HEK293 (cell line): Measurements from ENCODE around the gene SIPA1.
A peak's percentile ranks its signal among the peaks of the same experiment; 100 is the strongest.

ENCODE experiments used
- KLF16 ChIP-seq: fragments of 450-650 bp; formaldehyde crosslinking; IDR thresholded peaks from 2 replicates; pipeline ENCODE4 v1.5.1; 2017; ENCODE audit warnings: missing biosample characterization, missing genetic modification characterization
- KLF9 ChIP-seq: fragments of 450-650 bp; formaldehyde crosslinking; IDR thresholded peaks from 2 replicates; pipeline ENCODE4 v1.5.1; 2016; ENCODE audit warnings: missing biosample characterization, missing genetic modification characterization, low read depth
- MEIS1 ChIP-seq: sonication (generic); formaldehyde crosslinking; IDR thresholded peaks from 2 replicates; pipeline ENCODE4 v1.8.1; 2022; ENCODE audit warnings: missing genetic modification reagents, mild to moderate bottlenecking, borderline replicate concordance
- WT1 ChIP-seq: fragments of 450-650 bp; formaldehyde crosslinking; IDR thresholded peaks from 2 replicates; pipeline ENCODE4 v1.5.1; 2016; ENCODE audit warnings: missing biosample characterization, missing genetic modification characterization
- YY1 ChIP-seq: fragments of 450-650 bp; formaldehyde crosslinking; IDR thresholded peaks from 2 replicates; pipeline ENCODE4 v1.5.1; 2018; ENCODE audit warnings: missing biosample characterization, missing genetic modification characterization
- ZNF114 ChIP-seq: fragments of 450-650 bp; formaldehyde crosslinking; IDR thresholded peaks from 2 replicates; pipeline ENCODE4 v1.5.0; 2017; ENCODE audit warnings: missing biosample characterization, missing genetic modification characterization
- ZNF426 ChIP-seq: fragments of 450-650 bp; formaldehyde crosslinking; IDR thresholded peaks from 2 replicates; pipeline ENCODE4 v1.5.1; 2017; ENCODE audit warnings: missing biosample characterization, missing genetic modification characterization, mild to moderate bottlenecking, inconsistent platforms, moderate library complexity
- ZNF558 ChIP-seq: fragments of 450-650 bp; formaldehyde crosslinking; IDR thresholded peaks from 2 replicates; pipeline ENCODE4 v1.5.1; 2016; ENCODE audit warnings: missing biosample characterization, missing genetic modification characterization
- ZNF621 ChIP-seq: fragments of 450-650 bp; formaldehyde crosslinking; IDR thresholded peaks from 2 replicates; pipeline ENCODE4 v1.5.1; 2017; ENCODE audit warnings: missing biosample characterization, missing genetic modification characterization
- ZNF626 ChIP-seq: fragments of 450-650 bp; sonication (Bioruptor Pico); formaldehyde crosslinking; IDR thresholded peaks from 2 replicates; pipeline ENCODE4 v1.5.1; 2018; ENCODE audit warnings: missing biosample characterization, missing genetic modification characterization, inconsistent platforms
- ZNF677 ChIP-seq: fragments of 450-650 bp; IDR thresholded peaks from 2 replicates; pipeline ENCODE4 v1.5.0; 2018; ENCODE audit warnings: missing biosample characterization, mild to moderate bottlenecking, missing genetic modification characterization, moderate library complexity
- ZNF777 ChIP-seq: fragments of 450-650 bp; formaldehyde crosslinking; IDR thresholded peaks from 2 replicates; pipeline ENCODE4 v1.5.1; 2017; ENCODE audit warnings: missing biosample characterization, missing genetic modification characterization, borderline replicate concordance
- TF ChIP-seq, protein P1 (sequence below): fragments of 450-650 bp; formaldehyde crosslinking; IDR thresholded peaks from 2 replicates; pipeline ENCODE4 v1.5.1; 2016; ENCODE audit warnings: missing biosample characterization, missing genetic modification characterization
- TF ChIP-seq, protein P2 (sequence below): fragments of 450-650 bp; formaldehyde crosslinking; IDR thresholded peaks from 2 replicates; pipeline ENCODE4 v1.5.1; 2016; ENCODE audit warnings: missing biosample characterization, missing genetic modification characterization
- TF ChIP-seq, protein P3 (sequence below): fragments of 450-650 bp; IDR thresholded peaks from 2 replicates; pipeline ENCODE4 v1.5.1; 2018; ENCODE audit warnings: missing biosample characterization, missing genetic modification characterization
- TF ChIP-seq, protein P4 (sequence below): fragments of 450-650 bp; formaldehyde crosslinking; conservative IDR thresholded peaks from 2 replicates; pipeline ENCODE4 v1.5.1; 2016; ENCODE audit warnings: low read depth, missing biosample characterization, missing genetic modification characterization
- TF ChIP-seq, protein P5 (sequence below): fragments of 450-650 bp; formaldehyde crosslinking; IDR thresholded peaks from 2 replicates; pipeline ENCODE4 v1.5.1; 2016; ENCODE audit warnings: missing biosample characterization, missing genetic modification characterization, borderline replicate concordance
- TF ChIP-seq, protein P6 (sequence below): fragments of 450-650 bp; formaldehyde crosslinking; IDR thresholded peaks from 2 replicates; pipeline ENCODE4 v1.5.1; 2016; ENCODE audit warnings: missing biosample characterization, missing genetic modification characterization
- TF ChIP-seq, protein P7 (sequence below): fragments of 450-650 bp; formaldehyde crosslinking; IDR thresholded peaks from 2 replicates; pipeline ENCODE4 v1.5.1; 2017; ENCODE audit warnings: missing biosample characterization, missing genetic modification characterization

SIPA1 gene

DNA sequence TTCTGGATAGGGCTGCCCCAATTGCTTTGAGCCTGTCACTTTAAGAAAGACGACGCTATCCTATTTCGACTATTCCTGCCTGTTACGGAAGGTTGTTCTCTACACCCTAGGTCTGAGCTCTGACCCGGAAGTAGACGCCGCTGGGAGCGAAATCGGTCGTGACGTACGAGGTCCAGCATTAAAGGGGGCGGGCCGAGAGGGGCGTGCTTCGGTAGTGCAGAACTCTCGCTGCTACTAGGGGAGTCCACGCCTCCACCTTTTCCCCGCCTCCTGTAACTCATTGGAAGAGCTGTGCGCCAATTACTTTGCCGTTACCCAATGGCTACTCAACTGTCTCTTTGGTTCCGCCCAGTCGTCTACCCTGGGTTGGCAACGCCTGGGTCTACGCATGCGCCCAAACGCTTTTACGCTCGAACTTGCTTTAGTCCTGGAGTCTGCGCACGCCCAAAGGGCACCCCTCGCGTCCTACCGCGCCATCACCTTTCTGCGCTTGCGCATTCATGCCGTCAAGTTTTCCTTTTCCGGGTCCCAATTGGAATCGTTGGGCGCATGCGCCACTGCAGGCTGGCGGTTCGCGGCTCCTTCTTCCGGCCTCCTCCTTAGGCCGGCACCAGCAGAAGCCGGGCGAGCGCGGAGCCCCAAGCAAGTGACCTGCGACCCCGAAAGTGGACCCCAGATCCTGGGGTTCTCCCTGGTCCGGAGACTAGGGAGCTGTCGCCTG, 22.5 kb upstream of the SIPA1 start, which contains the start of gene PCNX3 (continued):
- TF ChIP-seq, protein P1, sequence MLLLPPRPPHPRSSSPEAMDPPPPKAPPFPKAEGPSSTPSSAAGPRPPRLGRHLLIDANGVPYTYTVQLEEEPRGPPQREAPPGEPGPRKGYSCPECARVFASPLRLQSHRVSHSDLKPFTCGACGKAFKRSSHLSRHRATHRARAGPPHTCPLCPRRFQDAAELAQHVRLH (tag by site-specific recombination): peak; percentile 95
- TF ChIP-seq WT1 (no peak), ZNF626 (no peak), ZNF114 (no peak), ZNF426 (tag by site-specific recombination) (no peak), ZNF558 (tag by site-specific recombination) (no peak), ZNF777 (tag by site-specific recombination) (no peak), KLF16 (tag by site-specific recombination) (peak; percentile 65), YY1 (no peak), MEIS1 (CRISPR knock-in tag) (no peak), ZNF621 (tag by site-specific recombination) (no peak), KLF9 (tag by site-specific recombination) (peak; percentile 98), ZNF677 (tag by site-specific recombination) (no peak)
- TF ChIP-seq, protein P2, sequence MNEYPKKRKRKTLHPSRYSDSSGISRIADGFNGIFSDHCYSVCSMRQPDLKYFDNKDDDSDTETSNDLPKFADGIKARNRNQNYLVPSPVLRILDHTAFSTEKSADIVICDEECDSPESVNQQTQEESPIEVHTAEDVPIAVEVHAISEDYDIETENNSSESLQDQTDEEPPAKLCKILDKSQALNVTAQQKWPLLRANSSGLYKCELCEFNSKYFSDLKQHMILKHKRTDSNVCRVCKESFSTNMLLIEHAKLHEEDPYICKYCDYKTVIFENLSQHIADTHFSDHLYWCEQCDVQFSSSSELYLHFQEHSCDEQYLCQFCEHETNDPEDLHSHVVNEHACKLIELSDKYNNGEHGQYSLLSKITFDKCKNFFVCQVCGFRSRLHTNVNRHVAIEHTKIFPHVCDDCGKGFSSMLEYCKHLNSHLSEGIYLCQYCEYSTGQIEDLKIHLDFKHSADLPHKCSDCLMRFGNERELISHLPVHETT: no peak; the same call in 1 of the 2 replicates
- TF ChIP-seq, protein P3, sequence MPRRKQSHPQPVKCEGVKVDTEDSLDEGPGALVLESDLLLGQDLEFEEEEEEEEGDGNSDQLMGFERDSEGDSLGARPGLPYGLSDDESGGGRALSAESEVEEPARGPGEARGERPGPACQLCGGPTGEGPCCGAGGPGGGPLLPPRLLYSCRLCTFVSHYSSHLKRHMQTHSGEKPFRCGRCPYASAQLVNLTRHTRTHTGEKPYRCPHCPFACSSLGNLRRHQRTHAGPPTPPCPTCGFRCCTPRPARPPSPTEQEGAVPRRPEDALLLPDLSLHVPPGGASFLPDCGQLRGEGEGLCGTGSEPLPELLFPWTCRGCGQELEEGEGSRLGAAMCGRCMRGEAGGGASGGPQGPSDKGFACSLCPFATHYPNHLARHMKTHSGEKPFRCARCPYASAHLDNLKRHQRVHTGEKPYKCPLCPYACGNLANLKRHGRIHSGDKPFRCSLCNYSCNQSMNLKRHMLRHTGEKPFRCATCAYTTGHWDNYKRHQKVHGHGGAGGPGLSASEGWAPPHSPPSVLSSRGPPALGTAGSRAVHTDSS (tag by site-specific recombination): no peak
- TF ChIP-seq, protein P4, sequence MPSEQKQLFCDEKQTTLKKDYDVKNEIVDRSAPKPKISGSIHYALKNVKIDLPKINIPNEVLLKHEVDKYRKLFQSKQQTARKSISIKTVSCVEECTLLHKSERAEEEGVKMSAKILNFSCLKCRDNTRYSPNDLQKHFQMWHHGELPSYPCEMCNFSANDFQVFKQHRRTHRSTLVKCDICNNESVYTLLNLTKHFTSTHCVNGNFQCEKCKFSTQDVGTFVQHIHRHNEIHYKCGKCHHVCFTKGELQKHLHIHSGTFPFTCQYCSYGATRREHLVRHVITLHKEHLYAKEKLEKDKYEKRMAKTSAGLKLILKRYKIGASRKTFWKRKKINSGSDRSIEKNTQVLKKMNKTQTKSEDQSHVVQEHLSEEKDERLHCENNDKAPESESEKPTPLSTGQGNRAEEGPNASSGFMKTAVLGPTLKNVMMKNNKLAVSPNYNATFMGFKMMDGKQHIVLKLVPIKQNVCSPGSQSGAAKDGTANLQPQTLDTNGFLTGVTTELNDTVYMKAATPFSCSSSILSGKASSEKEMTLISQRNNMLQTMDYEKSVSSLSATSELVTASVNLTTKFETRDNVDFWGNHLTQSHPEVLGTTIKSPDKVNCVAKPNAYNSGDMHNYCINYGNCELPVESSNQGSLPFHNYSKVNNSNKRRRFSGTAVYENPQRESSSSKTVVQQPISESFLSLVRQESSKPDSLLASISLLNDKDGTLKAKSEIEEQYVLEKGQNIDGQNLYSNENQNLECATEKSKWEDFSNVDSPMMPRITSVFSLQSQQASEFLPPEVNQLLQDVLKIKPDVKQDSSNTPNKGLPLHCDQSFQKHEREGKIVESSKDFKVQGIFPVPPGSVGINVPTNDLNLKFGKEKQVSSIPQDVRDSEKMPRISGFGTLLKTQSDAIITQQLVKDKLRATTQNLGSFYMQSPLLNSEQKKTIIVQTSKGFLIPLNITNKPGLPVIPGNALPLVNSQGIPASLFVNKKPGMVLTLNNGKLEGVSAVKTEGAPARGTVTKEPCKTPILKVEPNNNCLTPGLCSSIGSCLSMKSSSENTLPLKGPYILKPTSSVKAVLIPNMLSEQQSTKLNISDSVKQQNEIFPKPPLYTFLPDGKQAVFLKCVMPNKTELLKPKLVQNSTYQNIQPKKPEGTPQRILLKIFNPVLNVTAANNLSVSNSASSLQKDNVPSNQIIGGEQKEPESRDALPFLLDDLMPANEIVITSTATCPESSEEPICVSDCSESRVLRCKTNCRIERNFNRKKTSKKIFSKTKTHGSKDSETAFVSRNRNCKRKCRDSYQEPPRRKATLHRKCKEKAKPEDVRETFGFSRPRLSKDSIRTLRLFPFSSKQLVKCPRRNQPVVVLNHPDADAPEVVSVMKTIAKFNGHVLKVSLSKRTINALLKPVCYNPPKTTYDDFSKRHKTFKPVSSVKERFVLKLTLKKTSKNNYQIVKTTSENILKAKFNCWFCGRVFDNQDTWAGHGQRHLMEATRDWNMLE (tag by site-specific recombination): peak; percentile 98
- TF ChIP-seq, protein P5, sequence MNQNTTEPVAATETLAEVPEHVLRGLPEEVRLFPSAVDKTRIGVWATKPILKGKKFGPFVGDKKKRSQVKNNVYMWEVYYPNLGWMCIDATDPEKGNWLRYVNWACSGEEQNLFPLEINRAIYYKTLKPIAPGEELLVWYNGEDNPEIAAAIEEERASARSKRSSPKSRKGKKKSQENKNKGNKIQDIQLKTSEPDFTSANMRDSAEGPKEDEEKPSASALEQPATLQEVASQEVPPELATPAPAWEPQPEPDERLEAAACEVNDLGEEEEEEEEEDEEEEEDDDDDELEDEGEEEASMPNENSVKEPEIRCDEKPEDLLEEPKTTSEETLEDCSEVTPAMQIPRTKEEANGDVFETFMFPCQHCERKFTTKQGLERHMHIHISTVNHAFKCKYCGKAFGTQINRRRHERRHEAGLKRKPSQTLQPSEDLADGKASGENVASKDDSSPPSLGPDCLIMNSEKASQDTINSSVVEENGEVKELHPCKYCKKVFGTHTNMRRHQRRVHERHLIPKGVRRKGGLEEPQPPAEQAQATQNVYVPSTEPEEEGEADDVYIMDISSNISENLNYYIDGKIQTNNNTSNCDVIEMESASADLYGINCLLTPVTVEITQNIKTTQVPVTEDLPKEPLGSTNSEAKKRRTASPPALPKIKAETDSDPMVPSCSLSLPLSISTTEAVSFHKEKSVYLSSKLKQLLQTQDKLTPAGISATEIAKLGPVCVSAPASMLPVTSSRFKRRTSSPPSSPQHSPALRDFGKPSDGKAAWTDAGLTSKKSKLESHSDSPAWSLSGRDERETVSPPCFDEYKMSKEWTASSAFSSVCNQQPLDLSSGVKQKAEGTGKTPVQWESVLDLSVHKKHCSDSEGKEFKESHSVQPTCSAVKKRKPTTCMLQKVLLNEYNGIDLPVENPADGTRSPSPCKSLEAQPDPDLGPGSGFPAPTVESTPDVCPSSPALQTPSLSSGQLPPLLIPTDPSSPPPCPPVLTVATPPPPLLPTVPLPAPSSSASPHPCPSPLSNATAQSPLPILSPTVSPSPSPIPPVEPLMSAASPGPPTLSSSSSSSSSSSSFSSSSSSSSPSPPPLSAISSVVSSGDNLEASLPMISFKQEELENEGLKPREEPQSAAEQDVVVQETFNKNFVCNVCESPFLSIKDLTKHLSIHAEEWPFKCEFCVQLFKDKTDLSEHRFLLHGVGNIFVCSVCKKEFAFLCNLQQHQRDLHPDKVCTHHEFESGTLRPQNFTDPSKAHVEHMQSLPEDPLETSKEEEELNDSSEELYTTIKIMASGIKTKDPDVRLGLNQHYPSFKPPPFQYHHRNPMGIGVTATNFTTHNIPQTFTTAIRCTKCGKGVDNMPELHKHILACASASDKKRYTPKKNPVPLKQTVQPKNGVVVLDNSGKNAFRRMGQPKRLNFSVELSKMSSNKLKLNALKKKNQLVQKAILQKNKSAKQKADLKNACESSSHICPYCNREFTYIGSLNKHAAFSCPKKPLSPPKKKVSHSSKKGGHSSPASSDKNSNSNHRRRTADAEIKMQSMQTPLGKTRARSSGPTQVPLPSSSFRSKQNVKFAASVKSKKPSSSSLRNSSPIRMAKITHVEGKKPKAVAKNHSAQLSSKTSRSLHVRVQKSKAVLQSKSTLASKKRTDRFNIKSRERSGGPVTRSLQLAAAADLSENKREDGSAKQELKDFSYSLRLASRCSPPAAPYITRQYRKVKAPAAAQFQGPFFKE: no peak
- TF ChIP-seq, protein P6, sequence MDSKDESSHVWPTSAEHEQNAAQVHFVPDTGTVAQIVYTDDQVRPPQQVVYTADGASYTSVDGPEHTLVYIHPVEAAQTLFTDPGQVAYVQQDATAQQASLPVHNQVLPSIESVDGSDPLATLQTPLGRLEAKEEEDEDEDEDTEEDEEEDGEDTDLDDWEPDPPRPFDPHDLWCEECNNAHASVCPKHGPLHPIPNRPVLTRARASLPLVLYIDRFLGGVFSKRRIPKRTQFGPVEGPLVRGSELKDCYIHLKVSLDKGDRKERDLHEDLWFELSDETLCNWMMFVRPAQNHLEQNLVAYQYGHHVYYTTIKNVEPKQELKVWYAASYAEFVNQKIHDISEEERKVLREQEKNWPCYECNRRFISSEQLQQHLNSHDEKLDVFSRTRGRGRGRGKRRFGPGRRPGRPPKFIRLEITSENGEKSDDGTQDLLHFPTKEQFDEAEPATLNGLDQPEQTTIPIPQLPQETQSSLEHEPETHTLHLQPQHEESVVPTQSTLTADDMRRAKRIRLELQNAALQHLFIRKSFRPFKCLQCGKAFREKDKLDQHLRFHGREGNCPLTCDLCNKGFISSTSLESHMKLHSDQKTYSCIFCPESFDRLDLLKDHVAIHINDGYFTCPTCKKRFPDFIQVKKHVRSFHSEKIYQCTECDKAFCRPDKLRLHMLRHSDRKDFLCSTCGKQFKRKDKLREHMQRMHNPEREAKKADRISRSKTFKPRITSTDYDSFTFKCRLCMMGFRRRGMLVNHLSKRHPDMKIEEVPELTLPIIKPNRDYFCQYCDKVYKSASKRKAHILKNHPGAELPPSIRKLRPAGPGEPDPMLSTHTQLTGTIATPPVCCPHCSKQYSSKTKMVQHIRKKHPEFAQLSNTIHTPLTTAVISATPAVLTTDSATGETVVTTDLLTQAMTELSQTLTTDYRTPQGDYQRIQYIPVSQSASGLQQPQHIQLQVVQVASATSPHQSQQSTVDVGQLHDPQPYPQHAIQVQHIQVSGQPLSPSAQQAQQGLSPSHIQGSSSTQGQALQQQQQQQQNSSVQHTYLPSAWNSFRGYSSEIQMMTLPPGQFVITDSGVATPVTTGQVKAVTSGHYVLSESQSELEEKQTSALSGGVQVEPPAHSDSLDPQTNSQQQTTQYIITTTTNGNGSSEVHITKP (tag by site-specific recombination): peak; percentile 74
- TF ChIP-seq, protein P7, sequence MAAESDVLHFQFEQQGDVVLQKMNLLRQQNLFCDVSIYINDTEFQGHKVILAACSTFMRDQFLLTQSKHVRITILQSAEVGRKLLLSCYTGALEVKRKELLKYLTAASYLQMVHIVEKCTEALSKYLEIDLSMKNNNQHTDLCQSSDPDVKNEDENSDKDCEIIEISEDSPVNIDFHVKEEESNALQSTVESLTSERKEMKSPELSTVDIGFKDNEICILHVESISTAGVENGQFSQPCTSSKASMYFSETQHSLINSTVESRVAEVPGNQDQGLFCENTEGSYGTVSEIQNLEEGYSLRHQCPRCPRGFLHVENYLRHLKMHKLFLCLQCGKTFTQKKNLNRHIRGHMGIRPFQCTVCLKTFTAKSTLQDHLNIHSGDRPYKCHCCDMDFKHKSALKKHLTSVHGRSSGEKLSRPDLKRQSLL: no peak
